K562 (cell line): ENCODE measurements around the gene COX4I2. TPM values are rescaled to one million over a fixed set of nuclear protein-coding genes. Genes with fewer than 3 reads are reported as not detected.

Experiments used
- CREB3L1 ChIP-seq: fragments of 450-650 bp; IDR thresholded peaks from 2 replicates; pipeline ENCODE4 v1.6.1; 2014; ENCODE audit warnings: low read depth, mild to moderate bottlenecking, moderate library complexity, borderline replicate concordance
- MAX ChIP-seq: sonication (generic); formaldehyde crosslinking; IDR thresholded peaks from 2 replicates; pipeline ENCODE4 v1.9.0; 2022; ENCODE audit warnings: mild to moderate bottlenecking, missing genetic modification reagents
- RFX7 ChIP-seq: fragments of 250-450 bp; sonication (Bioruptor Pico); IDR thresholded peaks from 2 replicates; pipeline ENCODE4 v1.5.1; 2021; ENCODE audit warnings: mild to moderate bottlenecking
- TOE1 ChIP-seq, 2 experiments: fragments of 450-650 bp in 1 of 2; sonication (generic) in 1 of 2; formaldehyde crosslinking in 1 of 2; IDR thresholded peaks; 2 replicates each; pipeline versions ENCODE4 v1.7.1 to v1.8.0; 2016 to 2022; ENCODE audit warnings: borderline replicate concordance in 2 of 2, mild to moderate bottlenecking in 2 of 2, antibody characterized with exemption in 1 of 2, inconsistent platforms in 1 of 2, low read depth in 1 of 2, missing genetic modification reagents in 1 of 2, moderate library complexity in 1 of 2
- ZBTB33 ChIP-seq: sonication (generic); formaldehyde crosslinking; IDR thresholded peaks from 2 replicates; pipeline ENCODE4 v1.8.1; 2023; ENCODE audit warnings: mild to moderate bottlenecking, missing genetic modification reagents
- ZFX ChIP-seq: sonication (generic); formaldehyde crosslinking; IDR thresholded peaks from 2 replicates; pipeline ENCODE4 v1.8.0; 2022; ENCODE audit warnings: mild to moderate bottlenecking, missing genetic modification reagents, moderate library complexity
- ZNF592 ChIP-seq: fragments of 450-650 bp; IDR thresholded peaks from 2 replicates; pipeline ENCODE4 v1.6.1; 2017; ENCODE audit warnings: antibody characterized with exemption, mild to moderate bottlenecking
- polyA plus RNA-seq, 8 experiments: library from polyadenylated mRNA; depleted of rRNA in 4 of 8; stranded (reverse) in 5 of 8; unstranded in 3 of 8; fragments of >200 nt; fragmentation: Nextera tagmentation in 2 of 8; fragmentation: Illumina TruSeq in 1 of 8; extraction: Ambion mirVana in 2 of 8; extraction: Trizol in 1 of 8; gene quantifications; 2 replicates each; pipeline versions ENCODE4 v1.2.1 to v1.2.3, GENCODE V29; 2011 to 2014; ENCODE audit warnings: inconsistent platforms in 1 of 8, missing spikeins in 1 of 8
- total RNA-seq, 7 experiments: library from RNA; depleted of rRNA in 6 of 7; stranded (reverse); fragments of >200 nt in 6 of 7; fragmentation: Illumina TruSeq in 2 of 7; extraction: Trizol in 2 of 7; gene quantifications; 2 replicates each; pipeline versions ENCODE4 v1.2.1 to v1.2.3, GENCODE V29; 2011 to 2021; ENCODE audit warnings: low replicate concordance in 1 of 7
- TF ChIP-seq, protein P1 (sequence below): sonication (generic); formaldehyde crosslinking; IDR thresholded peaks from 2 replicates; pipeline ENCODE4 v1.9.0; 2022; ENCODE audit warnings: mild to moderate bottlenecking, missing genetic modification reagents

The COX4I2 gene
- total and polyA plus RNA-seq, 9 of the 15 experiments (the other 6 are each of a cell fraction or from before 2014, with no cell fraction given), result not detected

DNA sequence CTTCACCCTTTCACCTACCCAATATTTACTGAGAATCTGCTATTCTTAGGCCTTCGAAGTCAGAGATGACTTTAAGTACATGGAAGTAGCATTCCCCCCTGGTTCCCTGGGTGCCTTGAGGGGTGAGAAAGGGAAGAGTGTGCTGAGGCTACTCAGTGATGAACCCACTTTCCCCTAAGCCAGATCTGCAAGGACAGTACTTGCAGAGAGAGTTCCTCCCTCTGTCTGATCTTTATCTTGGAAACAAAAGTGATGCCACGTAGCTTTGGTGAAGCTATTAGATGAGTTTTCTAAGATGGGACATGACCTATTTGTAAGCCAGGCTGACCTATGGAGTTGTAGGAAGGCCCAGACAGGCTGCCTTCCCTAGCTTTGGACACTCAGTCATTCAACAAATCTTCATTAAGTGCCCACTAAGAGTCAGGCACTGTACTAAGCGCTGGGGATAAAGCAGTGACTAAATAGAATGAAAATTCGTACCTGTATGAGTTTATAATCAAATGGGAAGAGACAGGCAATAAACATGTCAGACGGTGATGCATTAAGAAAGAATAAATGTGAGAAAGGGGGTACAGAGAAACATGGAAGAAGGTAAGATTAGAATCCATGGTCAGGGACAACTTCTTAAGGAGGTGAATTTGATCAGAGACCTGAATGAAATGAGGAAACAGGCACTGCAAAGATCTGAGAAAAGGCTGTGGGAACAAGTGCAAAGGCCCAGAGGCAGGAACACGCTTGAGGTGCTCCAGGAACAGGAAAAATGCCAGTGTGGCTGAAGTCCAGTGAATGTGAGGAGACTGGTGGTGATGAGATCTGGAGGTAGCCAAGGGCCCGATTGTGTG is 42.8 kb downstream of the COX4I2 start (continued):
- TF ChIP-seq TOE1 (IDR thresholded peaks at IDR 0.05; ENCODE audit: borderline replicate concordance) (no peak), TOE1 (CRISPR knock-in tag; IDR thresholded peaks at IDR 0.05; ENCODE audit: borderline replicate concordance, low read depth) (no peak), RFX7 (CRISPR knock-in tag) (0 out of 2 replicates have a peak, but pooled peaks have one; percentile 29), ZNF592 (peak; percentile 30; the same call in 1 of the 2 replicates), ZBTB33 (CRISPR knock-in tag) (no peak), ZFX (CRISPR knock-in tag) (0 out of 2 replicates have a peak, but pooled peaks have one; percentile 16), CREB3L1 (peak; percentile 46; the same call in 1 of the 2 replicates), MAX (no peak)
- TF ChIP-seq, protein P1, sequence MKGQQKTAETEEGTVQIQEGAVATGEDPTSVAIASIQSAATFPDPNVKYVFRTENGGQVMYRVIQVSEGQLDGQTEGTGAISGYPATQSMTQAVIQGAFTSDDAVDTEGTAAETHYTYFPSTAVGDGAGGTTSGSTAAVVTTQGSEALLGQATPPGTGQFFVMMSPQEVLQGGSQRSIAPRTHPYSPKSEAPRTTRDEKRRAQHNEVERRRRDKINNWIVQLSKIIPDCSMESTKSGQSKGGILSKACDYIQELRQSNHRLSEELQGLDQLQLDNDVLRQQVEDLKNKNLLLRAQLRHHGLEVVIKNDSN (CRISPR knock-in tag), result no peak
